Measurements from ENCODE around the gene IRF2BP2.

Gene IRF2BP2

DNA sequence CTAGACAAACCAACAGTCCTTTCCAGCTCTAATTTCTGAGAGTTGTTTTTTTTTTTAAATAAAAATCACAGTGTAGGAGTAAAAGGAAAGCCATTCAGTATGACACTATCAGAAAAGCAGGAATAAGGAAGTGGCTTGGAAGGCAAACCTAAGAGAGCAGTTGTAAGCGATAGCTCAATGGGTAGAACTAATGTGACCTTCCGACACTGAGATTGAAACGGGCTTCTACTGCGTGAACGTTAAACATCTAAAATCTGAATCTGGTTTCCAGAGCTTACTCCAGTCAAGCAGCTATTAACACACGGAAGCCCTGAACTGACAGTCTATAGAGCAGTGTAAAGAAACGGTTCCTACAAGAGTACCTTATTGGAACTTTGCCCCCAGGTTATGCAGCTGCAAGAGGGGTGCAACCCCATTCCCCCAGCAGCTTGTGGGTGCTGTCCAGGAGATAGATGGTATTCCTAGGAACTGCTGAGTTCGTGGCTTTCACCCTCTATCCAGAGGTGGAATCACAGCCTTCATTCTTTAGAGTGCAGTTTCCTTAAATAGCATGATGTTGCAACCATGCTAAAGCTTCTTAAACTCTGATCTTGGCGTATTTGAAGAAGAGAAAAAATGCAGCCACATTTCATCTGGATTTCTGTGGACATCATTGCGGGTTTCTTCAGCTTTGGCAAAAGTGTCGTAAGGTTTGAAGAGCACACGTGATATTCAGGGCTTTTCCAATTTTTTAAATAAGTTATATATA lies 3.3 kb upstream of the IRF2BP2 start:
- peak; percentile 35 for DNase-seq (ENCODE audit: low spot score)

GRCh38 chr1:234612352-234613127 lies 2.6 kb upstream of the IRF2BP2 start:
- peak; percentile 83 for DNase-seq (ENCODE audit: low spot score)

- no peak for DNase-seq (ENCODE audit: low spot score)
These were observed 1.9 kb upstream of the IRF2BP2 start for GRCh38 chr1:234611847-234612351.

- no peak for DNase-seq (ENCODE audit: low spot score)
These were observed 1.4 kb upstream of the IRF2BP2 start for GRCh38 chr1:234611225-234611846.

- peak; percentile 93 for DNase-seq (ENCODE audit: low spot score)
These were observed 767 bp upstream of the IRF2BP2 start for GRCh38 chr1:234610666-234611224.

- no peak for DNase-seq (ENCODE audit: low spot score)
These were observed 311 bp downstream of the IRF2BP2 start for GRCh38 chr1:234609691-234610042.

DNA sequence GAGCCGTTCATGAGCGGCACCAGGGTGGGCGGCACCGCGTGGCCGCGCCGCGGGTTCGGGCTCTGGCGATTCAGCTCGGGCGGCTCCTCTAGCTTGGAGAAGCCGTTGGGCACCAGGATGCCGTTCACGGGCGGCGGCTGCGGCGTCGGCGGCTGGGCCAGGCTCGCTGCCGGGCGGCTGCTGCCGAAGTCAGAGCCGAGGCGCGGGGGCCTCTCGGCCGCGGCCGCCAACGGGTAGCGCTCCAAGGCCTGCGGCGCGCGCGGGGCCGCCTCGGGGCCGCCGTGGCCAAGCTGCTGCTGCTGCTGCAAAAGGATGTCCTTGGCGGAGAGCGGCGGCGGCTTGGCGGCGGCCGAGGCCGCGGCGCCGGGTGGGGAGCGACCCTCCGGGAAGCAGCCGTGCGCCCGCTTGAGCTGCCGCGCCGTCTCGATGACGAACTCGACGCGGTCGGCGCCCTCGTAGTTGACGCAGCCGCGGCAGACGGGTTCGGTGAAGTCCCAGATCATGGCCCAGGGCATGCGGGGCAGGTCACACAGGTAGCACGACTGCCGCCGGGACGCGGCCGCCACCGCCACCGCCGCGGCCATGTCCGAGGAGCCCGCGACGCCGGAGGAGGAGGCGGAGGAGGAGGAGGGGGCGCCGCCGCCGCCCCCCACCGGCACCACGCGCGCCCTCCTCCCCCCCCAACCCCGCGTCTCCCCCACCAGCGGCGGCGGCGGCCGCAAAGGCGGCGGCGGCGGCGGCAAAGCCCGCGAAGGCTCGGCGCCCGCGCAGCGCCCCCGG lies 877 bp downstream of the IRF2BP2 start:
- DNase-seq (ENCODE audit: low spot score): no peak

- peak; percentile 69 for DNase-seq (ENCODE audit: low spot score)
These were observed 1.7 kb downstream of the IRF2BP2 start for GRCh38 chr1:234608025-234608910.

DNA sequence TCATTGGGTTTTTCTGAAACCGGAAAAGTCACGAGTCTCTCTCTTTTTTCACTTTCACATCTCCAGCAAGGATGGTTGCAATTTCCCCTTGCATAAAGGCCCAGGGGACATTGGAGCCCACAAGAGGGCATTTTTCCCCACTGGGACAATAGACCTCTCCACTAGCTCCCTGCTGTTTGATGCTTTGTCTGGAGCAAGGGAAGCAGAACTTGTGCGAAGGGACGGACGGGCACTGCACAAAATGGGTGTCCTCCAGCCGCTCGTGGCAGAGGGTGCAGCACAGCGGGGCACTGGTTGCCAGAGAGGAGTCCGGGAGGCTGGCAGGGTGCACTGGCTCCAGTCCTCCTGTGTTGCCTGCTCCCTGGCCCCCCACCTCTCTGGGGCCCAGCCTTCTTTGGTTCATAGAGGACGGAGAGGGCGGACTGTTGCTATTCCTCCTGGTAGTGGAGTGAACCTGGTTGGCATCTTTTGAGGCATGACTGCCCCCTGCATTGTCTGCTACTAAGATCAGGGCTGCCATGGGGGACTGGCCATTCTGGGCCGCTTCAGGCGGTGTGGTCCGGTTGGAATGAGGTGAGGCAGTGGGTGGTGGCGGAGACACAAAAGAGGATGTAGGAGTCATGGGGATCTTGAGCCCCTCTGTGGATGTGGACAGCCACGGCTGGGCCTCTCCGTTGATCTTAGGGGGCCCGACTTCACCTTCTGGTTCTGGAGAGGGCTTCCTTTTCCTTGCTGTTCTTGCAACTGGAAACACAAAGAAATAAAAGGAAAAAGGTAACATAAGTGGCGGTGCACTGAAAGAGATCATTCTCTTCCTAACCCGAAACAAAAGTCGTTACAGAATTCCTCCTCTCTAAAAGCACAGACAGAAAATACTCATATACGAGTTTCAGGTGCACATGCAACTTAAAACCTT lies 2.6 kb downstream of the IRF2BP2 start:
- DNase-seq (ENCODE audit: low spot score): no peak

GRCh38 chr1:234606784-234607108 lies 3.2 kb downstream of the IRF2BP2 start:
- no peak for DNase-seq (ENCODE audit: low spot score)

DNA sequence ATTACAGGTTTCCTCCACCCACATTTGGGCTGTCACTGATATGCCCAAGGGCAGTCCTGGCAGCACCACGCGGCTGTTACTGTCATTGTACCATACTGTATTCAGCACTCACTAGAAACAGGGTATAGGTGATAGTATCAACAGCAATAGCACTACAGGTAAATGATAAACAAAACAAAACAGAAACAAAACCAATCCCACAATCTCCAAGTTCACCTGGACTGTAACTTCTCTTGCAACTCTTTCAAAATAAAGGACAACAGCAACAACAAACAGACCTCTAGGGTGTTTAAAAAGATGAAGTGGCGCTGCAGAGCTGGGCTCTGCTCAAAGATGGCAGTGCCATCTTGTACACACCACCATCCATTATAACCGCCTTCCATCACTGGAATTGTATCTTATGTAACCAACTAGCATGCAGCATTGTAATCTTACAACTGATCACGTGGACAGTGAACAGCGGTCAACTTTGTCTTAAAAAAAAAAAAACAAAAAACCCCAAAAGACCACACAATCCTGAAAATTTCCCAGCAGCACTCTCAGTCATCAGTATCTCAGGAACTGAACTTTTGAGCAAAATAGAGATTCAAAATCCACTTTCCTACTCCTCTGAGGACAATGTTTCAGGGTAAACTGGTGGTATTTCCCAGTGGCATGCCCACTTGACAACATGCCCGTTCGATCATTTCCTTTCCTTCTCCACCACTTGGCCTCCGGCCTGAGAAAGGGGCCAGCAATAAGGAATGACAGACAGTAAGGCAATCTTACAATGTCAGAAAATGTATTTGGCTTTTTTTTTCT lies 3.8 kb downstream of the IRF2BP2 start:
- DNase-seq (ENCODE audit: low spot score): no peak

GRCh38 chr1:234605399-234605982 lies 4.5 kb downstream of the IRF2BP2 start:
- DNase-seq (ENCODE audit: low spot score): no peak

- DNase-seq (ENCODE audit: low spot score): no peak
These were observed 5.2 kb downstream of the IRF2BP2 start for GRCh38 chr1:234604495-234605398.

GRCh38 chr1:234603221-234604204 lies 6.5 kb downstream of the IRF2BP2 start:
- no peak for DNase-seq (ENCODE audit: low spot score)

GRCh38 chr1:234602334-234603220 lies 7.4 kb downstream of the IRF2BP2 start:
- peak; percentile 72 for DNase-seq (ENCODE audit: low spot score)
